GM21367 (cell line): ENCODE measurements around the gene RAD51D.
"Not testable (repeated sequence)": the region's sequence is repeated elsewhere in the genome, so short reads cannot be mapped to it uniquely, and the experiment has no call there.

Source experiments
- ATAC-seq: cut with Tn5 transposase; IDR thresholded peaks from one replicate; pipeline ENCODE4 v1.9.1; 2021; ENCODE audit not compliant: unreplicated experiment

The RAD51D gene

DNA sequence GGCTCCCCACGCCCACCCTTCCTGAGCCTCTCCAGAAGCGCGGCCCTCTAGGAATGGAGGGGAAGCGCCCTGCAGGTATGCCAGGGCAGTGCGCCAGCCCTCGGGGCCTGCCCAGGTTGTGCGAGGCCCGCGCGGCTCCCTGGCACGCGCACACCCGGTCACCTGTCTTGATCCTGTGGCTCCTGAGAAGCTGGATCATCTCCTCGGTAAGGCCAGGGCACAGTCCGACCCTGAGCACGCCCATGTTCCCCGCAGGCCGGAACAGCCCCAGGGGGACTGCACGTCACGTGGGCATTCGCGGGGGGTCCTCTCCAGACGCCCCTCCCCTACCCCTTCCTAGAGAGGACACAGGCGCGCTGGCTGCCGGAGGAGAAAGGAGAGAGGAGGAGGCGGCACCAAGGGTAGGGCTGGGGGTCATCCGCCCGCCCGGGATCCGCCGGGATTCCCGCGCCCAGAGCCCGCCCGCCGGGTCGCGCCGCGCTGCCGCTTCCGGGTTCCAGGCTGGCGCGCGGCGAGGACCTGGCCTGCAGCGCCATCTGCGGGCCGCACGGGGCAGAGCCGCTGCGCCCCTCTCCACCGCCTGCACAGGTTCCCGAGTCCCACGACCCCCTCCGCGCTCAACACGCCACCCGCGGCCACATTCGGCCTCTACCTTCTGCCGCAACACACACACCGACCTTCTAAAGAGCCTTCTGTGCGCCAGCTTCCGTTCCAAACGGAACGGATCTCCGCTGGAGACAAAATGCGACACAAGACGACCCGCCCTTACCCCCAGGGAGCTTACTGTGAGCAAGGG, at the start of gene RAD51D:
Gene RAD51D (minus strand): TSS at position 491 of the 796 bp plus-strand sequence. CDS start 247 bp downstream, at position 244.
- no peak for ATAC-seq

DNA sequence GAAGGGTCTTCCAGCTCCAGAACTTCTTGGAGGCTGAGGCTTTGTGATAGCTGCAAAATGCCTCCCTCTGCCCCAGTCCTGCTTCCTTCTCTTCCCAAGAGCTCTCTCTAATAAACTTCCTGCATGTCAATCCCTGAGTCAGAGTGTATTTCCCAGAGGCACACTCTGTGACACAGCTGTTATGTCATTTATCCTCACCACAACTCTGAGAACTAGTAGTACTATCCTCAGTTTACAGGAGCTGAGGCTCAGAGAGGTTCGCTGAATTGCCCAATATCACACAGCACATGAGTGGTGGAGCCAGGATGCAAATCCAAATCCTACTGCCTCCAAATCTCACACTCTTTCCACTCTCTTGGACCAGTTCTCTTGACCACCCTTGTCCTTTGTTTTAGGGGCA, 48.0 kb upstream of the RAD51D start:
- no peak for ATAC-seq

DNA sequence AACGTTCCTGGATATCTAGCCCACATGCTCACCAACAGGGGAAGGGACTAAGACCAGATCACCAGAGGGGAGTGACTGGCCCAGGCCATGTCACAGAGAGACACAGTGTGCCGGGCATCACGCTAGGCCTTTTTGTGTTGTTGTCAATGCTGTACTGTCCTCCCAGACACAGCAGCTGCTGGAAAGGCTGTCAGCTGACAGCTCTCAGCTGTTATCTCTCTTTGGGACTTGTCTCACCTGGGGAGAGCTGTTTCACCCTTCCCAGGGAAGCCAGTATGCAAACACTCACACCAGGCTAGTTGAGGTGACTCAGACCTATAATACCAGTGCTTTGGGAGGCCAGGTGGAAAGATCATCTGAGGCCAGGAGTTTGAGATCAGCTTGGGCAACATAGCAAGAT, 47.4 kb upstream of the RAD51D start:
- ATAC-seq: no peak

- ATAC-seq: no peak
Observed at GRCh38 chr17:35166526-35166925, 46.9 kb upstream of the RAD51D start.

- no peak for ATAC-seq
Observed at GRCh38 chr17:35164716-35165115, 45.1 kb upstream of the RAD51D start.

GRCh38 chr17:35163886-35164285, 44.2 kb upstream of the RAD51D start:
- ATAC-seq: no peak

DNA sequence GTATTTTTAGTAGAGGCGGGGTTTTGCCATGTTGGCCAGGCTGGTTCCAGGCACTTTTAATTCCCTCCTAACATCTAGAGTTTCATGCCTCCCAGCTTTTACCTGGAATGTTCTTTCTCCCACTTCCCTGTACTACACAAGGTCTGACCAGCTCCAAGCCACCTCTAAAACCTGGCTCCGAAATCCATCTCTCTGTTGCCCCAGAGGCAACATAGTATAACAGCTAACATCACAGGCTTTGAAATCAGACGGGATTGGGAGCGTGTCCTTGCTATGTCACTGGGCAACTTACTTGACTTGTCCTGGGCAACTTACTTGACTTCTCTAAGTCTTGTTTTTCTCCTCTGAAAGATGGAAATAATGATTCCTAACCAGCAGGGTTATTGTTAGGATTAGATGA, 43.1 kb upstream of the RAD51D start:
- no peak for ATAC-seq

- ATAC-seq: no peak
Observed at GRCh38 chr17:35161281-35161761, 41.7 kb upstream of the RAD51D start.

DNA sequence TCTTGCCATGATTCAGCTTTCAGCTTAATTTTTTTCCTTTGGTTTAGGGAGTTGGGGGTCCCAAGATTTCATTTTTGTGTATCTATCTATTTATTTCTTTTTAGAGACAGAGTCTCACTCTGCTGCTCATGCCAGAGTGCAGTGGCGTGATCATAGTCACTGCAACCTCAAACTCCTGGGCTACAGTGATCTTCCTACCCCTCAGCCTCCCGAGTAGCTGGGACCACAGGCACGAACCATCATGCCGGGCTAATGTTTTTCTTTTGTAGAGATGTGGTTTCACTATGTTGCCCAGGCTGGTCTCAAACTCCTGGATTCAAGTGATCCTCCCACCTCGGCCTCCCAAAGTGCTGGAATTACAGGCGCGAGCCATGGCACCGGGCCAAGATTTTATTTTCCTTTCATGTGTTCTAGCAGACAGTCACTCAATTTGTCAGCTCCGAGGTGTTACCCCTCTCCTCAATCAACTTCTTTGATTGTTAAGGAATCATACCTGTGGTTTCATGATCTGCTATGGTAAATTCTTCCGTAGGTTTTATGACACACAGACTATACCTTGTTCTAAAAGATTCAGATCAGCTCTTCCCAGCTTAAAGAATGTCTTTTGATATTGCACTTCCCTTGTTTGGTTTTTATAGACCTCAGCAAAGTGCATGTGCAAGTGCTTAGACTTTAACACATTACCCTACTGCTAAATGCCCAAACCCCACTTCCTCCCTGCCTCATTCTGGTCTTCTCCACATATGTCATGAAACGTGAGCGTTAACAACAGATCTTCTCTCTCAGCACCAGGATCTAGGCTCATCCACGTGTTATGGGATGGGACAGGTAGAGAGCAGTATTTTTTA, 40.9 kb upstream of the RAD51D start:
- ATAC-seq: no peak

DNA sequence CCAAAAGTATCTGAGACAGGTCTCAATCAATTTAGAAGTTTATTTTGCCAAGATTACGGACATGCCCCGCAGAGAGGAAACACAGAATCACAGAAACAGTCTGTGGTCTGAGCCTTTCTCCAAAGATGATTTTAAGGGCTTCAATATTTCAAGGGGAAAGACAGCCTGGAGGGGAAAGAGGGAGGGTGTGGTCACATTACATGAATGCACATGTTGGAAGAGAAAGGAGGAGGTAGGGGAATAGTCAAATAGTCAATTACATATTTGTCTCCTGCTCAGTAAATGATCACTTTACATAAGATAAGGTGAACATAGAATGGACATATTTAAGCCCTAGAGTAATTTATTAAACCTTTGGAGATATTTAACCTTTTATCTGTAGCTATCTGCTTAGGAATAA, 40.3 kb upstream of the RAD51D start:
- ATAC-seq: no peak

DNA sequence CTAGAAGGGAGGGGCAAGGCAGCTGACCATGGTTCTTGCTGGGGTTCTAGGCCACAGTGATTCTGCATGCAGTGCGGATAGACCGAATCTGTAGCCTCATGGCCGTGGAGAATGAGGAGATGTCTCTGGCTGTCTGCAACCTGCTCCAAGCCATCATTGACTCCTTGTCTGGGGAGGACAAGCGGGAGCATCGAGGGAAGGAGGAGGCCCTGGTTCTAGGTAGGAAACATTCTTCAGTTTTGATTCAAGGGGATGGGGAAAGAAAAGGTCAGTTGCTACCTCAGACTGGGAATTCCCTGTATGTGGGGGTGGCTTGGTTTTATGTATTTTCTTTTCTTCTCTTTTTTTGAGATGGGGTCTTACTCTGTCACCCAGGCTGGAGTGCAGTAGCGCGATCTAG, 35.6 kb upstream of the RAD51D start:
- ATAC-seq: no peak

- ATAC-seq: no peak
Observed at GRCh38 chr17:35154196-35155165, 34.8 kb upstream of the RAD51D start.

DNA sequence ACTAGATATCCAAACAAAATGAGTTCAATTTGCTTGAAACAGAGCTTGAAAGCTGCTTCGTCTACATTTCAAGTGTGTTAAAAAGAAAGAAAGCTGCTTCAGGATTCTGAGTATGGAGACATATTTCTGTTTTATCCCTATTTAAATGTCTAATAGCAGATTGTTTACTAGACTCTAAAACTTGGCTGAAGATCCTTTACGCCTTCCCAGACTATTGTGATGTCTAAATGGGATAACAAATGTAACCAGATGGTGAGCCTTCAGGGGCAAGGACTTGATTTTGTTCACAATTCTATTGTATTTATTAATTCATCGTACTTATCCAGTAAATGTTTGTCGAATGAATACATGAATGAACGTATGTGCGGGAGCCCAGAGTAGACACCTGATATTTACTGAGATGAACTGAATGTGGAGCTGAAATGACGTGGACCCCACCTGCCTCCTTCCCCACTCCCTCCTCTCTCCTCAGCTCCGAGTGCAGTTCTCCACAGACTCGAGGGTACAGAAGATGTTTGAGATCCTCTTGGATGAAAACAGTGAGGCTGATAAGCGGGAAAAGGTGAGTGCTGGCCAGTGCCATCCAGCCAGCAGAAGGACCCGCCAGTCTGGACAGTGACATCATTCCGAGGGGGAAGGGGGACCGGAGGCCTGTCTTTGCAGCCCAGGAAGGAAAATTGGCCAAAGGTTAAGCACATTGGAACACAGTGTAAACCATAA, 32.9 kb upstream of the RAD51D start:
- no peak for ATAC-seq

GRCh38 chr17:35151080-35151479, 31.4 kb upstream of the RAD51D start:
- not testable (repeated sequence) for ATAC-seq

DNA sequence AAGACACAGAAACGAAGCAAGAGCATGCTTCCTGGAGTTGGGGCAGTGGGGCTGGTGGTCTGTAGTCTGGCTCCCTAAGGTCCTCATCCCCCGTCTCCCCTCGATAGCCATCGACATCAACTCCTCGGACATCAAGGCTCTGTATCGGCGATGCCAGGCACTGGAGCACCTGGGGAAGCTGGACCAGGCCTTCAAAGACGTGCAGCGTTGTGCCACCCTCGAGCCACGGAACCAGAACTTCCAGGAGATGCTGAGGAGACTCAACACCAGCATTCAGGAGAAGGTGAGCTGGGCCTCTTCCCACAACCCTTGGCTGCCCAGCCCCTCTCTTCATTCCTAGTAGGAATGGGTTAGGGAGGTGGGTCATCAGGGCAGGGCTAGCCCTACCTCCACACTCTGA, 30.3 kb upstream of the RAD51D start:
- ATAC-seq: no peak

- ATAC-seq: no peak
Observed at GRCh38 chr17:35148144-35148543, 28.5 kb upstream of the RAD51D start.

DNA sequence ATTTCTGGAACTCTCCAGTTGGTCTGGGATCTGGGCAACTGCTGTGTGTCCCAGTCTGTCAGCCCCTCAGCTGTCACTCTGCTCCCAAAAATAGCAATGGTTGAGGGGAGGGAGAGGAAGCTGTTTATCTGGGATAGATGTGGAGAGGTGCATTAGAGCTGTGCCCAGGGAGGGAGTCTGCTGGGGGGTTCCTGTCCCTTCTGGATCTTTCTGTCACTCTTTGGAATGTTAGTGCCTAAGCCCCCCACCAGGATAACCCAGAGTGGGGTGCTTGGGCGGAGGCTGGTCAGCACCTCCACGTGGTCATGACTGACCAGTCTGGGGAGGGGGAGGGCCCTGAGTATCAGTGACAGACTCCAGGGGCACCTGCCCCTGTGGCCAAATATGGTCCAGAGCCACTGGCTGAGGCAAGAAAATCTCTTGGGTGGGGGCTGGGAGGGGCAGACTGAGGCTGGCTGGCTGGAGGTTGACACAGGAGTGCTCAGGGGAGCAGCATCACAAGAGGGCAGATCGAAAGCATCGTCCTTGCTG, 27.8 kb upstream of the RAD51D start, which contains the start of gene UNC45B:
Gene UNC45B (plus strand): TSS at position 443 of the 531 bp plus-strand sequence. CDS start 447 bp downstream, outside the sequence.
- ATAC-seq: no peak

GRCh38 chr17:35146214-35146833, 26.7 kb upstream of the RAD51D start:
- no peak for ATAC-seq

DNA sequence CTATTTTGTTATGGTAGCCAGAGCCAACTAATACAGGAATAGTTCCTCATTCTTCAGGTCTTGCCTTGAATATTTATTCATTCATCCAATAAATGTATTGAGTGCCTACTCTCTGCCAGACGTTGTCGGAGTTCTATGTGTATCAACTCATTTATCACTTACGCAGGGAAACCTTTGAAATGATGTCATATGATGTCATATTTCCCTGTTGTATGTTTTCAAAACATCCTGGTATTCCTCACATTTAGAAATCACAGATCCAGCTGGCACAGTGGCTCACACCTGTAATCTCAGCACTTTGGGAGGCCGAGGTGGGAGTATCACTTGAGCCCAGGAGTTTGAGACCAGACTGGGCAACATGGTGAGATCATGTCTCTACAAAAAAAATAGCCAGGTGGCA, 25.2 kb upstream of the RAD51D start:
- ATAC-seq: no peak
